ENCODE results near the gene INCENP. TPM values are rescaled to one million over a fixed set of nuclear protein-coding genes. Genes with fewer than 3 reads are reported as not detected.
"Not testable (repeated sequence)": the region's sequence is repeated elsewhere in the genome, so short reads cannot be mapped to it uniquely, and the experiment has no call there.

Gene INCENP
- total RNA-seq, 1 donor from 2014 or later, result 11.6 TPM

- DNase-seq, result no peak
- intact Hi-C loops (cut with micrococcal nuclease), result no loop called here
- ATAC-seq, result no peak
Observed at GRCh38 chr11:62152245-62153086, 28.7 kb downstream of the INCENP start.

GRCh38 chr11:62153087-62153395, 29.2 kb downstream of the INCENP start:
- intact Hi-C loops (cut with micrococcal nuclease), result no loop called here
- ATAC-seq (no peak), DNase-seq (no peak)

GRCh38 chr11:62153617-62154016, 29.8 kb downstream of the INCENP start:
- ATAC-seq (no peak), DNase-seq (no peak)
- intact Hi-C loops (cut with micrococcal nuclease), result no loop called here

- intact Hi-C loops (cut with micrococcal nuclease), result no loop called here
- ATAC-seq, result peak; percentile 46
Observed at GRCh38 chr11:62157603-62158002, 33.8 kb downstream of the INCENP start.

GRCh38 chr11:62166371-62166770, 42.6 kb downstream of the INCENP start:
- ATAC-seq, result no peak
- intact Hi-C loops (cut with micrococcal nuclease), result no loop called here

More at GRCh38 chr11:62157603-62158002, 33.8 kb downstream of the INCENP start:
- no peak for DNase-seq

GRCh38 chr11:62169448-62169847, 45.6 kb downstream of the INCENP start:
- DNase-seq (peak; percentile 52), ATAC-seq (peak; percentile 75)
- intact Hi-C loops (cut with micrococcal nuclease), result no loop called here

More at GRCh38 chr11:62166371-62166770, 42.6 kb downstream of the INCENP start:
- DNase-seq, result no peak

- ATAC-seq, result peak; percentile 70
- intact Hi-C loops (cut with micrococcal nuclease), result loop anchor here (5.0 kb wide), 1 partner anchor 142 kb away; no protein-coding TSS in a partner anchor
Observed at GRCh38 chr11:62169935-62170334, 46.1 kb downstream of the INCENP start.

GRCh38 chr11:62171261-62171723, 47.5 kb downstream of the INCENP start:
- intact Hi-C loops (cut with micrococcal nuclease), result loop anchor here (5.0 kb wide), 1 partner anchor 141 kb away; no protein-coding TSS in a partner anchor
- peak; percentile 78 for ATAC-seq
- peak; percentile 68 for DNase-seq

More at GRCh38 chr11:62169935-62170334, 46.1 kb downstream of the INCENP start:
- no peak for DNase-seq

GRCh38 chr11:62172294-62172693, 48.5 kb downstream of the INCENP start:
- DNase-seq, result no peak
- no peak for ATAC-seq
- intact Hi-C loops (cut with micrococcal nuclease), result loop anchor here (5.0 kb wide), 1 partner anchor 140 kb away; no protein-coding TSS in a partner anchor

GRCh38 chr11:62176766-62177165, 53.0 kb downstream of the INCENP start:
- ATAC-seq (no peak), DNase-seq (no peak)
- intact Hi-C loops (cut with micrococcal nuclease), result no loop called here

- no peak for ATAC-seq
- intact Hi-C loops (cut with micrococcal nuclease), result no loop called here
- no peak for DNase-seq
Observed at GRCh38 chr11:62179995-62180394, 56.2 kb downstream of the INCENP start.

- intact Hi-C loops (cut with micrococcal nuclease), result no loop called here
- DNase-seq (no peak), ATAC-seq (no peak)
Observed at GRCh38 chr11:62181097-62181496, 57.3 kb downstream of the INCENP start.

- DNase-seq, result no peak
- intact Hi-C loops (cut with micrococcal nuclease), result no loop called here
- no peak for ATAC-seq
Observed at GRCh38 chr11:62182147-62182891, 58.5 kb downstream of the INCENP start.

GRCh38 chr11:62186195-62186594, 62.4 kb downstream of the INCENP start:
- peak; percentile 56 for DNase-seq
- peak; percentile 96 for ATAC-seq
- intact Hi-C loops (cut with micrococcal nuclease), result no loop called here

GRCh38 chr11:62190011-62190410, 66.2 kb downstream of the INCENP start, which contains the start of gene SCGB1D1:
SCGB1D1 (plus strand) TSS chr11:62190216; CDS start chr11:62190285, 69 bp downstream.
- ATAC-seq (no peak), DNase-seq (no peak)
- intact Hi-C loops (cut with micrococcal nuclease), result no loop called here

- ATAC-seq, result no peak
- DNase-seq, result no peak
- intact Hi-C loops (cut with micrococcal nuclease), result no loop called here
Observed at GRCh38 chr11:62193952-62194351, 70.1 kb downstream of the INCENP start.

- intact Hi-C loops (cut with micrococcal nuclease); ATAC-seq; DNase-seq: not testable (repeated sequence)
Observed at GRCh38 chr11:62195010-62195409, 71.2 kb downstream of the INCENP start.

- DNase-seq, result no peak
- intact Hi-C loops (cut with micrococcal nuclease), result no loop called here
- ATAC-seq, result no peak
Observed at GRCh38 chr11:62195945-62196344, 72.1 kb downstream of the INCENP start.

GRCh38 chr11:62197400-62197799, 73.6 kb downstream of the INCENP start:
- intact Hi-C loops (cut with micrococcal nuclease); DNase-seq; ATAC-seq: not testable (repeated sequence)

- intact Hi-C loops (cut with micrococcal nuclease), result no loop called here
- ATAC-seq (no peak), DNase-seq (no peak)
Observed at GRCh38 chr11:62201376-62201775, 77.6 kb downstream of the INCENP start.

Data from left ventricle myocardium superior (tissue), 1 donor.